K562 (cell line): ENCODE measurements around the gene ZNF512B.

ENCODE experiments used
- REST ChIP-seq, 2 experiments: fragments of 450-650 bp; formaldehyde crosslinking in 1 of 2; IDR thresholded peaks; 2 replicates each; pipeline versions ENCODE4 v1.4.0 to v1.6.1; 2014 to 2020; ENCODE audit warnings: mild to moderate bottlenecking in 2 of 2, borderline replicate concordance in 1 of 2, low read depth in 1 of 2
- SP1 ChIP-seq: sonication (generic); formaldehyde crosslinking; IDR thresholded peaks from 2 replicates; pipeline ENCODE4 v1.8.1; 2022; ENCODE audit warnings: mild to moderate bottlenecking, missing genetic modification reagents

DNA sequence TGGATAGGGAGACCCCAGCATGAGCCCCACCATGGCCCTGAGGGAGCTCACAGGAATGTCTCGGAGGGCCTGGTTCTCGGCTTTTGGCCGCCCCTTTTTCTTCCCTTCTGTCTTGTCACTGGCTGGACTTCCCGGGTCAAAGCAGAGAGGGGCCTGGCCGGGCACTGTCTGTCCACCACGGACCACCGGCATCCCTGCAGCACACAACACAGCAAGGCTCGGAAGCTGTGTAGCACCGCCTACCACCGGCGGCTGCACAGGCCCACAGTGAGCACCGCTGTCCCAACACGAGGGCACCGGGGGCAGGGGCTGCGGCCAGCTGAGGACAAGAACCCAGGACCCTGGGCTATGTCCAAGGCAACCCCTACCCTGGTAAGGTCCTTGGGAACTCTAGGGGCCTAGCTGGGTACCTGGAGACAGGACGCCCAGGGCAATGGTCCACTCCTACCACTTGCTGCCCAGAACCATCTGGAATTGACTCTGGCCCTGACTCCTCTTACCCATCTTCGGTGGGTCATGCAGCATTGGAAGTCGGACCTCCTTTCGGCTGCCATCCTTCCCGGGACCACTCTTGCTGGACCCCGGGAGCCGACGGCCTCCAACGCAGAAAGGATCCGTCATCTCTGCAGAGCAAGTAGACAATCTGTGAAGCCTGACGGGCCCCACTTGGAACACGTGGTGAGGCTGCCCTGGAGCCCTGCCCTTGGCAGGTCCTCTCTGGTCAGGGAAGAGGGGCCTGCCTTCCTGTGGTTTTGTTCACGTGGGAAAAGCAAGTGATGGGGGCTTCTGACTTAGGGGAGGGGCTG is 2.2 kb downstream of the ZNF512B start:
- no peak for TF ChIP-seq SP1 (CRISPR knock-in tag)
- no peak for TF ChIP-seq REST (IDR thresholded peaks at IDR 0.05; ENCODE audit: borderline replicate concordance)
- no peak for TF ChIP-seq REST (CRISPR knock-in tag; IDR thresholded peaks at IDR 0.05; ENCODE audit: low read depth)
